Omental fat pad (tissue), 4 donors: ENCODE measurements around the gene WFIKKN2. TPM values are rescaled to one million over a fixed set of nuclear protein-coding genes. Genes with fewer than 3 reads are reported as not detected.

ENCODE experiments used
- ATAC-seq: fragments of 150-250 bp; one replicate; pipeline ENCODE4 v1.9.1; 2016; ENCODE audit warnings: mild to moderate bottlenecking, moderate library complexity; ENCODE audit not compliant: low FRiP score
- DNase-seq: peaks from one replicate; pipeline ENCODE4 v3.0.0-alpha.2; 2019; ENCODE audit warnings: low spot score
- total RNA-seq, 4 donors: library from RNA; depleted of rRNA; stranded (reverse); fragments of >200 nt; gene quantifications; one replicate each; pipeline ENCODE4 v1.1.0, GENCODE V29; 2016
- TF ChIP-seq, protein P1 (sequence below), 3 donors: fragments of 450-650 bp; IDR thresholded peaks; one replicate each; pipeline ENCODE4 v1.5.1; 2016 to 2017; ENCODE audit warnings: antibody characterized with exemption in 3 of 3, mild to moderate bottlenecking in 3 of 3, moderate library complexity in 2 of 3

Gene WFIKKN2
- total RNA-seq, 4 donors from 2014 or later = 0.09 to 0.24 TPM; not detected in 2

DNA sequence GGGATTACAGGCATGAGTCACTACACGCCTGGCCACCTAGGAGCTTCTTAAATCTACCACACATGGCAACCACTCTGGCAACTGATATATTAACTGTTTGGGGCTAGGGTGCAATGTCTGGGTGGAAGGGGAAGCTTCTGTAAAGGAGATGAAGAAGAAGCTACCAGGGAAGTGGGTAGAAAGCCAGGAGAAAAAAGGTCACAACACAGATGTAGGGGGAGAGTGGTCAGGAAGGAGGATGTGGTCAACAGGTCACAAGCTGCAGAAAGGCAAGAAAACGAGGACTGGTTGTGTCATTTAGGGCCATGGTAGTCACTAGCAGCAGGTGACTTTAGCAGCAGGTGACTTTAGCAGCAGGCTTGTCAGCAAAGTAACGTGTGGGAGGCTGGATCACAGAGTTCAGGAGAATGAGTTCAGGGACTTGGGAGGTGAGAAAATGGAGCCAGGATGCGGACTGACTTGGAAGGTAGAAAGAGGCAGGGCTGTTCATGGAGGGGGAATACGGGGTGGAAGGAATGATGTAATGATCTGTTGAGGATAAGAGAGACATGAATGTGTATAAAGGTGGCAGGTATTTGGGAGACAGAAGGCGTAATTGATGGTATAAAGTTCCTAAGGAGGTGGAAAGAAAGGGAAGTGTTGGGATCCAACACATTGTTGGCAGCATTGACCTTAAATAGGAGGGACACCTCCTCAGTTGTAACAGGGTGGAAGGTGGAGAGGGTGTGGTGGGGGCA is 16.3 kb upstream of the WFIKKN2 start:
- TF ChIP-seq, protein P1, sequence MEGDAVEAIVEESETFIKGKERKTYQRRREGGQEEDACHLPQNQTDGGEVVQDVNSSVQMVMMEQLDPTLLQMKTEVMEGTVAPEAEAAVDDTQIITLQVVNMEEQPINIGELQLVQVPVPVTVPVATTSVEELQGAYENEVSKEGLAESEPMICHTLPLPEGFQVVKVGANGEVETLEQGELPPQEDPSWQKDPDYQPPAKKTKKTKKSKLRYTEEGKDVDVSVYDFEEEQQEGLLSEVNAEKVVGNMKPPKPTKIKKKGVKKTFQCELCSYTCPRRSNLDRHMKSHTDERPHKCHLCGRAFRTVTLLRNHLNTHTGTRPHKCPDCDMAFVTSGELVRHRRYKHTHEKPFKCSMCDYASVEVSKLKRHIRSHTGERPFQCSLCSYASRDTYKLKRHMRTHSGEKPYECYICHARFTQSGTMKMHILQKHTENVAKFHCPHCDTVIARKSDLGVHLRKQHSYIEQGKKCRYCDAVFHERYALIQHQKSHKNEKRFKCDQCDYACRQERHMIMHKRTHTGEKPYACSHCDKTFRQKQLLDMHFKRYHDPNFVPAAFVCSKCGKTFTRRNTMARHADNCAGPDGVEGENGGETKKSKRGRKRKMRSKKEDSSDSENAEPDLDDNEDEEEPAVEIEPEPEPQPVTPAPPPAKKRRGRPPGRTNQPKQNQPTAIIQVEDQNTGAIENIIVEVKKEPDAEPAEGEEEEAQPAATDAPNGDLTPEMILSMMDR (IDR thresholded peaks at IDR 0.05) = no peak
- DNase-seq (no peak), ATAC-seq (no peak)

DNA sequence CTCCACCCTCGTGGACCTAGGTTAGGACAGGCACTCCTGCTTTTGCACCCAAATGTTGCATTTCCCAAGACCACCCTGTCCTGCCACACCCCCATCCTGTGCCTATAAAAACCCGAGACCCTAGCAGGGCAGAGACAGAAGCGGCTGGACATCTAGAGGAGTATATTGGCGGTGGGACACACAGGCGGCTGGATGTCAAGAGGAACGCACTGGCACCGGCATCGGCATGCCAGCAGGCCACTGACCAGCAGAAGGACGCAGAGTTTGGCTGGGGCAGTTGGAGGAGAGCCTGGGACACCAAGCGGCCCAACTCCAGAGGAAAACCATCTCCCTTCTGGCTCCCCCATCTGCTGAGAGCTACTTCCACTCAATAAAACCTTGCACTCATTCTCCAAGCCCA is 14.7 kb upstream of the WFIKKN2 start:
- ATAC-seq = no peak
- no peak for DNase-seq
- TF ChIP-seq, protein P1 (IDR thresholded peaks at IDR 0.05) = no peak

- ATAC-seq = no peak
- DNase-seq = no peak
- TF ChIP-seq, protein P1 (IDR thresholded peaks at IDR 0.05) = no peak
These were observed 12.8 kb upstream of the WFIKKN2 start for GRCh38 chr17:50822550-50822949.

GRCh38 chr17:50824429-50824828 is 11.0 kb upstream of the WFIKKN2 start:
- TF ChIP-seq, protein P1 (IDR thresholded peaks at IDR 0.05) = no peak
- DNase-seq (no peak), ATAC-seq (no peak)

GRCh38 chr17:50825188-50825587 is 10.2 kb upstream of the WFIKKN2 start:
- TF ChIP-seq, protein P1 (IDR thresholded peaks at IDR 0.05) = no peak
- ATAC-seq = no peak

GRCh38 chr17:50828508-50829170 is 6.7 kb upstream of the WFIKKN2 start:
- no peak for DNase-seq
- TF ChIP-seq, protein P1 (IDR thresholded peaks at IDR 0.05) = no peak
- ATAC-seq = no peak

More at GRCh38 chr17:50825188-50825587, 10.2 kb upstream of the WFIKKN2 start:
- DNase-seq = no peak

GRCh38 chr17:50829332-50829731 is 6.1 kb upstream of the WFIKKN2 start:
- TF ChIP-seq, protein P1 (IDR thresholded peaks at IDR 0.05) = no peak
- no peak for ATAC-seq
- no peak for DNase-seq
